GM23338 (cell line): ENCODE data around the gene ERCC1.

Experiments used
- CTCF ChIP-seq, 2 experiments: fragments of 200-600 bp in 1 of 2; sonication (generic) in 1 of 2; conservative IDR thresholded peaks; 2 replicates each; pipeline versions ENCODE4 v1.5.1 to v1.6.1; 2016 to 2017; ENCODE audit warnings: antibody characterized with exemption in 2 of 2, low read depth in 2 of 2, mild to moderate bottlenecking in 2 of 2, moderate library complexity in 1 of 2
- EZH2 ChIP-seq: fragments of 200-600 bp; sonication (generic); IDR thresholded peaks from one replicate; pipeline ENCODE4 v1.8.0; 2017; ENCODE audit warnings: antibody characterized with exemption, mild to moderate bottlenecking, low read depth; ENCODE audit not compliant: unreplicated experiment
- EZH2phosphoT487 ChIP-seq: fragments of 200-600 bp; sonication (generic); IDR thresholded peaks from one replicate; pipeline ENCODE4 v1.8.1; 2018; ENCODE audit warnings: antibody characterized with exemption; ENCODE audit not compliant: unreplicated experiment
- JUNB ChIP-seq: IDR thresholded peaks from one replicate; pipeline ENCODE4 v1.6.1; 2016; ENCODE audit warnings: antibody characterized with exemption; ENCODE audit not compliant: unreplicated experiment
- POLR2AphosphoS5 ChIP-seq: IDR thresholded peaks from 2 replicates; pipeline ENCODE4 v1.6.1; 2016; ENCODE audit warnings: antibody characterized with exemption, low read depth
- REST ChIP-seq: IDR thresholded peaks from one replicate; pipeline ENCODE4 v1.6.1; 2018; ENCODE audit warnings: antibody characterized with exemption; ENCODE audit not compliant: unreplicated experiment
- ZNF114 ChIP-seq: fragments of 250-450 bp; sonication (Bioruptor Pico); IDR thresholded peaks from 2 replicates; pipeline ENCODE4 v1.5.0; 2020; ENCODE audit warnings: mild to moderate bottlenecking, moderate library complexity

- no peak for TF ChIP-seq CTCF (conservative IDR thresholded peaks at IDR 0.05; ENCODE audit: low read depth in 2 of 2)
- no peak for TF ChIP-seq EZH2
- no peak for TF ChIP-seq EZH2phosphoT487
- no peak for TF ChIP-seq POLR2AphosphoS5
- no peak for TF ChIP-seq REST
- TF ChIP-seq JUNB = no peak
- TF ChIP-seq ZNF114 (CRISPR knock-in tag) = no peak
Measured at GRCh38 chr19:45419895-45420294, 3.8 kb downstream of the ERCC1 start.
